SK-N-MC (cell line): ENCODE results near the gene RNF113B.

ENCODE experiments used
- EZH2 ChIP-seq: fragments of 200-600 bp; sonication (generic); IDR thresholded peaks from one replicate; pipeline ENCODE4 v1.6.1; 2017; ENCODE audit warnings: antibody characterized with exemption
- POLR2AphosphoS5 ChIP-seq: IDR thresholded peaks from 2 replicates; pipeline ENCODE4 v1.6.1; 2012; ENCODE audit warnings: mild to moderate bottlenecking, low read depth, low read length, borderline replicate concordance

GRCh38 chr13:98187965-98188261 lies 10.8 kb upstream of the RNF113B start:
- no peak for TF ChIP-seq POLR2AphosphoS5
- TF ChIP-seq EZH2 = no peak
